Left lobe of liver (tissue), 2 donors: ENCODE data around the gene KERA. TPM values are rescaled to one million over a fixed set of nuclear protein-coding genes. Genes with fewer than 3 reads are reported as not detected.

ENCODE experiments used
- ATAC-seq: fragments of 200-7000 bp; cut with Tn5 transposase; one replicate; pipeline ENCODE4 v1.9.1; 2020; ENCODE audit warnings: mild to moderate bottlenecking, moderate library complexity
- DNase-seq: peaks from one replicate; pipeline ENCODE4 v3.0.0-alpha.2; 2020; ENCODE audit warnings: low spot score
- total RNA-seq: library from RNA; stranded (reverse); gene quantifications from one replicate; pipeline ENCODE4 v1.2.1, GENCODE V29; 2021
- donor health status: DM: no; HTN: no; CAD: no; lungs with moderate emphysema.
- donor health status: DM: no; HTN: yes; CAD: no.

KERA gene
- total RNA-seq, 1 donor from 2014 or later = not detected

GRCh38 chr12:91074154-91074709, 16.4 kb upstream of the KERA start:
- no peak for ATAC-seq
- no peak for DNase-seq

DNA sequence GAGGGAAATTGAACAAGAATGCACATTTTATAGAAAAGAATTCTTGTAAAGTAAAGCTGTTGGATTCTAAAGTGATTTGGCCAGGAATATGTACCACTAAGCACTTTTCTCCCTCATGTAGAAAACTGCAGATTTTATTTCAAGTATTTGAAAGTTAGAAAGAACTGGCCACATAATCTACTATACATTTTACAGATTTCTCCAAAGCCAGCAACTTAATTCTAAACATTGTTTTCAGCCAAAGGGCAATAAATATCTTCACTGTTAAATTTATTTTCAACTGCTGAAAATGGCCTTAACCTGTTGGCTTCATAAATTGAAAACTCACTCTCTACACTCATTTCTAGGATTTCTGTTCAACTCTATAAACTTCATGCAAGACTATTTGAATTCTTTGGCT, 15.6 kb upstream of the KERA start:
- DNase-seq = no peak
- no peak for ATAC-seq

DNA sequence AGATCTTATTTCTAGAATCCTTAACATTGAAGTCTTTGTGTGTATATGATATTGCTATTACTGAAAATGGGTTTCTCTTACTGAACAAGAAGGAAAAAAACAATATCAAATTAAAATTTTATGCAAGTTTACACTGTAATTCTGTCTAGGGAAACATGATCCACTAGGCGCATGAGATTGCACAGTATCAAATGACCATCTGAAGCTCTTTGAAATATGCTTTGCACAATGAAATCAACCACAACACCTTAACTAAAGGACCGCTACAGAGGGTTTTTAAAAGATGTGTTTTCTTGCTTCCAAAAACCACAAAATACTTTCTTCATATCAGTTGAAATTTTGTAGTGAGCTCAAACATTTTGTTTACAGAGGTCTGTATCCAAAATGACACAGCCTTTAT, 15.1 kb upstream of the KERA start:
- ATAC-seq = no peak

GRCh38 chr12:91070936-91071335, 13.1 kb upstream of the KERA start:
- ATAC-seq (no peak), DNase-seq (no peak)

More for the DNA sequence above, 15.1 kb upstream of the KERA start:
- no peak for DNase-seq

DNA sequence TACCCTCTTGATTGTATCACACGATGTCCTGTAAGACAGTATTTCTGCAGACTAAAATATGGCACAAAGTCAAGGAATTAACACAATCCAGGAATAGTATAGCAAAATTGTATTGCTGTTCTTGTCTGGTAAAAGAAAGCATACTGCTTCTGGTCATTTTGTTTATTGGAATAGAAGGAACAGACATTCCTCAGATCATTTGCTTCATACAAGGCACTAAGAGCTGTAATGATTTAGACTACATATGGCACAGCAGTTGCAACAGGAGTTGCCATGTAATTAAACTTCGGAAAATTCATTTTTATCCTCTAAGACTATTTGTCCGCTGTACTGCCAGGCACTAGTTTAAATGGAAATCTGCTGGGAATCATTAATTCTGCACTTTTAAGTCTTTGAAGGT, 7.6 kb upstream of the KERA start:
- no peak for DNase-seq
- no peak for ATAC-seq

- DNase-seq (no peak), ATAC-seq (no peak)
Measured at GRCh38 chr12:91064640-91065039, 6.8 kb upstream of the KERA start.

DNA sequence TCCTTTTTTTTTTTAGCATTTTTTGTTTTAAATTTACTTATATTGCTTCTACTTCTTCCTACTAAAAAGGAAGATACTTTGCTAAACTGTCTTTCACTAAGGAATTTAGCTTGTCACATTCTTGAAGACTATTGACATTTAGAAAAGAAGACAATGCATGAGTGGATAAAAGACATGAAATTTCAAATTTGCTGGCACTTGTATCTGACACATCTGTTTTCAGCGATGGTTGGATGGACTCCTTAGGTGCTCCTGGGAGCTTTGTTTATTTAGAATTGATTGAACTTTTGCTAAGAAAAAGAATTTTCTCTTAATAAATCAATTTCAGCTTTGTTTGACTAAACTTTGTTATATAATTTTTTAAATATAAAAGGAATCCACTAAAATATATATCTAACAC, 3.3 kb upstream of the KERA start:
- no peak for ATAC-seq
- no peak for DNase-seq

GRCh38 chr12:91059211-91059610, 1.4 kb upstream of the KERA start:
- ATAC-seq (no peak), DNase-seq (no peak)

DNA sequence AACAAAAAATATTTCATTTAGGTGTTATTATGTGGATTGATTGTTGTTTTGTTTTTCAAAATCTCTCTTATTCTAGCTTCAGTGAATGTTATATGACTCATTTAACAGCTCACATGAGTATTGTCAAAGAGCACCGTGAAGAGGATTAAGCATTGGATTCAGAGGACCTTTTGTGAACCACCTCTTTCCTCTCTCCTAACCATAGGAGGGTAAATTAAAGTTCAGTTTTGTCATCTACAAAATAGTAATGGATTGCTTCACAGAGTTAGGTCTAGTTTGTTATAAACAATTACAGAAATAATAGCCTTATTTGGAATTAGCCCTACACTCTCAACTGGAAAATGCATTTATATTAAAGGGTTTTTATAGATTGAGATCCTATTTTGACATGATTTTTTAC, 962 bp upstream of the KERA start:
- no peak for ATAC-seq
- no peak for DNase-seq

GRCh38 chr12:91056488-91056887, 1.3 kb downstream of the KERA start:
- ATAC-seq (no peak), DNase-seq (no peak)

DNA sequence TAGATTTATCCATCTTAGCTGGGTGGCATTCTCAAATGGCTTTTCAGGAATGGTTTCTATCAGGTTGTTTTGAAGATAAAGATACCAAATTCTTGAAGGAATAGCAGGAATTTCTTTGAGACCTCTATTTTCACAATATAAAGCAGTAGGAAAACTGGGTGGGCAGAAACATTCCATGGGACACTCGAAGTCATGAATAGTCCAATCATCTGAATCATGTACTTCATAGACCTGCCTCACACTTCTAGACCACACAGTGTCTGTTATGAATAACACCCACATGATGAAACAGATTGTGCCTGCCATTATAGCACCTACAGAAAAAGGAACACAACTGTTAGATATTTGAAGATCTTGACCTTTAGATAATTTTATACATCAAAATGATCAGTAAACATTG, 1.8 kb downstream of the KERA start:
- ATAC-seq (no peak), DNase-seq (no peak)

DNA sequence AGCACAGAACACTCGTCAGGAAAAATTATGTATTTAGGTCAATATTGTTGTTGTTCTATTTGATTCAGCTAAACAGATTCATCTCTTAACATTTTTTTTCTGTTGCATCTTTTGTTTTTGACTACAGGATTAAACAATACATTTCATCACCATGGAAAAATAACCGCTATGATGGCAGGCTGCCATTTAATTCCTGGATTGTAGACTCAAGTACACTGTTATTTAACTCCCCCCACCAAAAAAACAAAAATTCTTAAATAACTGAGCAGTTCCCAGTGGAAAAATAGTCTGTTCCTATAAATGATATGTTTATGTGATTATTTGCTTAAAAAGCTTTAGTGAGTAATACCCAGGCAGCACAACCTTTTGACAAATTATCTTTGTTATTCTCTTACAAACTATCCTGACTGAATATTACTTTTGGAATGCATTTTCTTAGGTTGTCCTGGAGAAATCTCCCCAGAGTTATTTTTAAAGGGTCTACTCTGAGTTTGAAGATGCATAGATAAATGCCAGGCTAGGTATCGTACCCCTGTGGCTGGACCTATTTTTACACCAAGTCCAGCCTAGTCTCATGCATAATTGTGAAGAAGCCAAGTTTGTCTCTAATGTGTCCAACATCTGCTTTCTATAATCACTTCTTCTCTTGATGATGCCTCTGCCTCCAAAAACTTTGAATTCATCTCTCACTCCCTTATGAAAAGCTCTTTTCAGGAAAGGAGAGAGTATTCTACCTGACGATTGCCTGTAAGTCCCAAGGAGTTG, 3.7 kb downstream of the KERA start:
- ATAC-seq (no peak), DNase-seq (no peak)

GRCh38 chr12:91052026-91052425, 5.8 kb downstream of the KERA start:
- DNase-seq (no peak), ATAC-seq (no peak)

GRCh38 chr12:91044586-91044985, 13.2 kb downstream of the KERA start:
- ATAC-seq (no peak), DNase-seq (no peak)

- ATAC-seq (no peak), DNase-seq (no peak)
Measured at GRCh38 chr12:91043408-91043807, 14.4 kb downstream of the KERA start.

DNA sequence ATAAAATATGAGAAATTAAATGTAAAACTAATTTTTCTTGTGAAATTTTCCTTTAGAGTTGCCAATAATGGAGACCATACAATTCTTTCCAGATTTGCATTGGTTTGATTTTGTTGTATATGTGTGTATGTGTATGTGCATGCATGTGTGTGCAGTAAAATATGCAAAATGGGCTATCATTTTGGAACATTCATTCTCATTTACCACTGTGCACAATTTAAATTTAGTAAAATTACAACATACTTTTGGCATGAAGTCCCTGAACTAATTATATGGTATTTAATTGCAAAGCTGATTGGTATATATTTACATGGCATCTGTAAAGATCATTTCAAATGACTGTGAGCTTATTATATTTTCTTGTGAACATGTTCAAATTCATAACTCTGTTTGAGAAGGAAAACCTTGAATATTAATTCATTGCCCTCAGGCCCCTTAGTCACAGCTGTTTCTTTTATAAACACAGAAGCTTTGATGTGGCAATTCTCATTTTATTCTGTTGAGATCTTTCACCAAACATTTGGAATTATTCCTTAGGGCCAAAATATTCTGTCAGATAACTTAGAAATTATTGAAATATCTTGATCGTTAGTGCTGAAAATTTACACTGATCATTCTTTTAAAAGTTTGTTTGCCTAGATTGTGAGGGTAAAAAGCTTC, 17.6 kb downstream of the KERA start:
- ATAC-seq (no peak), DNase-seq (no peak)

GRCh38 chr12:91037276-91037675, 20.5 kb downstream of the KERA start:
- ATAC-seq (no peak), DNase-seq (no peak)

GRCh38 chr12:91033251-91033650, 24.6 kb downstream of the KERA start:
- ATAC-seq = no peak
- no peak for DNase-seq

GRCh38 chr12:91023326-91024004, 34.4 kb downstream of the KERA start:
- no peak for ATAC-seq
- no peak for DNase-seq

DNA sequence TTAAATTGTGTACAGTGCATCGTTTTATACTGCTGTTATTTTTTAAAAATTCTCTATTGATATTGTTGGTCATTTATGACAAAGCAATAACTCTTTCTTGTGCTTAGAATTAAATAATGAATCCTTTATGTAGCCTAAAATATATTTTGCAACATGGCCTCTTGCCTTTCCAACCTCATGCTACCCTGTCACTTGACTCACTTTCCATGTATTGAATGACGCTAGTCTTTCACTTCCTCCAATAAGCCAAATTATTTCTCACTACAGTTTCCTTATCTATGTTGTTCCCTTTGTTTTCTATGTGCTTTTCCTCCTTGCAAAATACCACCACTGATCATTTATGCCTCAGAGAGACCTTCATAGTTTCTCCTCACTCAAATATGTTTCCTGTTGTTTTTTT, 36.7 kb downstream of the KERA start:
- no peak for DNase-seq
- no peak for ATAC-seq

DNA sequence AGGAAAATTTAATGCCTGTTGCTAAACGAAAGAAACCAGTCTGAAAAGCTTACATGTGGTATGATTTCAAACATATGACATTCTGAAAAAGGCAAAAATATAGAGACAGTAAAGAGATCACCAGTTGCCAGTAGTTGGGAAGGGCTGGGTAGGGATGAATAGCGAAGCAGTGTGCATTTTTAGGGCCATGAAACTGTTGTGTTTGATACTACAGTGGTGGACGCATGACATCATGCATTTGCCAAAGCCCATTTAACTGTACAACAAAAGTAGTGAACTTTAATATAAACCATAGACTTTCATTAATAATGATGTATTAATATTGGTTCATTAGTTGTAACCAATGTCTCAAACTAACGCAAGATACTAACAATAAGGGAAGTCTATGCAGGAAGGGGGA, 38.4 kb downstream of the KERA start:
- DNase-seq (no peak), ATAC-seq (no peak)
